A549 treated with DMSO at 1 μM for 4 hours (cell line): ENCODE data around the gene PPIF. TPM values are rescaled to one million over a fixed set of nuclear protein-coding genes. Genes with fewer than 3 reads are reported as not detected.

Experiments used
- total RNA-seq: library from RNA; stranded (reverse); fragments of 200-300 nt; extraction: Qiagen RNA extraction; gene quantifications from 5 replicates; pipeline ENCODE4 v1.2.3, GENCODE V29; 2022; ENCODE audit warnings: low read depth

PPIF gene
- 158 to 244 TPM (median 175 TPM) in 5 replicates for total RNA-seq

DNA sequence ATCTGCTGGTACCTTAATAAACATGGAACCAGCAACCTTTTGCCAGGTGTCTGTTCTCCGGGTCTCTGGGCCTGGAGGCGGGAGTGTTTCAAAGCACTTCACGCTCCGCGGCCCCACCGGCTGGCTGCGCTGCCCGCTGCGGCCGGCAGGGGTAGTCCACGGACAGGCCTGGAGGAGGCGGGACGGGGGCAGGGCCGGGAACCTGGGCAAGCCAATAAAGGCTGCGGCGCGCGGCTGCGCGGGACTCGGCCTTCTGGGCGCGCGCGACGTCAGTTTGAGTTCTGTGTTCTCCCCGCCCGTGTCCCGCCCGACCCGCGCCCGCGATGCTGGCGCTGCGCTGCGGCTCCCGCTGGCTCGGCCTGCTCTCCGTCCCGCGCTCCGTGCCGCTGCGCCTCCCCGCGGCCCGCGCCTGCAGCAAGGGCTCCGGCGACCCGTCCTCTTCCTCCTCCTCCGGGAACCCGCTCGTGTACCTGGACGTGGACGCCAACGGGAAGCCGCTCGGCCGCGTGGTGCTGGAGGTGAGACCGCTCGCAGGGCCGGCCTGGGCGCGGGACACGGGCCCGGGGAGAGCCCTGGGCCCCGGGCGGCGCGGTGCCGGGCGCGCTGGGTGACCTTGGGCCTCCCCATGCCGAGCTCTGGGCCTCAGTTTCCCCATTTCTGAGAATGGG is at the start of gene PPIF:
Gene PPIF (plus strand): TSS at position 244 of the 668 bp plus-strand sequence. CDS start 80 bp downstream, at position 324.

Other genes with a start within 250 kb of the PPIF start
- gene ZCCHC24, start 98.2 kb downstream of the PPIF start, total RNA-seq, result 3.5 to 5.7 TPM (median 5.1 TPM) in 5 replicates
- 2.3 to 5.1 TPM (median 2.8 TPM) in 5 replicates for gene EIF5AL1, start 165.1 kb downstream of the PPIF start, total RNA-seq
- gene SFTPA2, start 212.9 kb downstream of the PPIF start, total RNA-seq, result not detected in 5 replicates